DOHH2 (cell line): ENCODE results near the gene ESPL1.

ENCODE experiments used
- EZH2phosphoT487 ChIP-seq: fragments of 200-600 bp; sonication (generic); IDR thresholded peaks from 2 replicates; pipeline ENCODE4 v1.6.1; 2017; ENCODE audit warnings: borderline replicate concordance, mild to moderate bottlenecking, antibody characterized with exemption, low read length, moderate library complexity, mixed read lengths
- TF ChIP-seq, protein P1 (sequence below): fragments of 200-600 bp; sonication (generic); IDR thresholded peaks from one replicate; pipeline ENCODE4 v1.5.1; 2014; ENCODE audit warnings: antibody characterized with exemption, mild to moderate bottlenecking, low read depth, low read length; ENCODE audit not compliant: poor library complexity, severe bottlenecking

DNA sequence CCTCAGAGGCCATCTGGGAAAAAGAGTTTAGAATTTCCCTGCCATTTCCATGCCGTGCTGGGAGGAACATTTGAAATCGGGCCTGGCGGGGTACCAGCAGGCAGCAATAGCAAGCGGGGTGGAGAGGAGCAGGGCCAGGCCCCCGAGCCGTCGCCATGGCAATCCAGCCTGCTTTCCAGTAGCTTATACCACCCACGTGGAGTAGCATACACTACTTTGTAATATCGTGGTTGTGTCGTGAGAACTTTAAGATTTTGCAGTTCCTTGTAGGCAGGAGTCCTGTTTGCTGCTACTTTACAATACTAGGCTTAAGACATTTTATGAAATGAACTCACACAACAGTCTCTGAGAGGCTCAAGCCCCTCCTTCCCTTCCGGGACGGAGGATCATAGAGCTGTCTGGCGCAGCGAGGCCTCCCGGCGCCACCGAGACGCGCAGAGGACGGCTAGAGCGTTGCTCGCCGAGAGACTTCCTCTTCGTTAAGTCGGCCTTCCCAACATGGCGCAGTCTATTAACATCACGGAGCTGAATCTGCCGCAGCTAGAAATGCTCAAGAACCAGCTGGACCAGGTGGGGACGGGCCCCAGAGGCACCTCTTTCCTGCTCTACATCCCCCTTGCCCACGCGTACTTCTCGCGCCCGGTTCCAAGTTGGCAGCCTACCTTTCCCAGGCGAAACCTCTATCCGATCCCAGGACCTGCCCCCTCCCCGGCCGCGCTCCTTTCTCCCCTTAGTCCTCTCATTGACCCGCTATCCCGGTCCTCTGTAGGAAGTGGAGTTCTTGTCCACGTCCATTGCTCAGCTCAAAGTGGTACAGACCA lies 27.2 kb downstream of the ESPL1 start, which contains the start of gene PFDN5:
- TF ChIP-seq, protein P1, sequence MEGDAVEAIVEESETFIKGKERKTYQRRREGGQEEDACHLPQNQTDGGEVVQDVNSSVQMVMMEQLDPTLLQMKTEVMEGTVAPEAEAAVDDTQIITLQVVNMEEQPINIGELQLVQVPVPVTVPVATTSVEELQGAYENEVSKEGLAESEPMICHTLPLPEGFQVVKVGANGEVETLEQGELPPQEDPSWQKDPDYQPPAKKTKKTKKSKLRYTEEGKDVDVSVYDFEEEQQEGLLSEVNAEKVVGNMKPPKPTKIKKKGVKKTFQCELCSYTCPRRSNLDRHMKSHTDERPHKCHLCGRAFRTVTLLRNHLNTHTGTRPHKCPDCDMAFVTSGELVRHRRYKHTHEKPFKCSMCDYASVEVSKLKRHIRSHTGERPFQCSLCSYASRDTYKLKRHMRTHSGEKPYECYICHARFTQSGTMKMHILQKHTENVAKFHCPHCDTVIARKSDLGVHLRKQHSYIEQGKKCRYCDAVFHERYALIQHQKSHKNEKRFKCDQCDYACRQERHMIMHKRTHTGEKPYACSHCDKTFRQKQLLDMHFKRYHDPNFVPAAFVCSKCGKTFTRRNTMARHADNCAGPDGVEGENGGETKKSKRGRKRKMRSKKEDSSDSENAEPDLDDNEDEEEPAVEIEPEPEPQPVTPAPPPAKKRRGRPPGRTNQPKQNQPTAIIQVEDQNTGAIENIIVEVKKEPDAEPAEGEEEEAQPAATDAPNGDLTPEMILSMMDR: no peak
- no peak for TF ChIP-seq EZH2phosphoT487
